HL-60 (cell line): ENCODE measurements around the gene ACSL5.

Experiments
- DNase-seq, 2 experiments: peaks; one replicate each; pipeline ENCODE4 v3.0.0-alpha.2; 2010 to 2020; ENCODE audit warnings: low read depth in 1 of 2, low spot score in 1 of 2
- H3K27ac ChIP-seq: fragments of 250-450 bp; sonication (Bioruptor Pico); replicated peaks from 2 replicates; pipeline ENCODE4 v1.5.1; 2020; ENCODE audit warnings: mild to moderate bottlenecking, moderate library complexity
- H3K27me3 ChIP-seq: fragments of 250-450 bp; sonication (Bioruptor Pico); 2 replicates; pipeline ENCODE4 v1.5.1; 2021; ENCODE audit warnings: mild to moderate bottlenecking, moderate library complexity; ENCODE audit not compliant: insufficient read depth, poor library complexity, severe bottlenecking
- H3K4me3 ChIP-seq: replicated peaks from 2 replicates; pipeline ENCODE4 v1.5.1; 2011; ENCODE audit warnings: mild to moderate bottlenecking, control low read depth, low read length; ENCODE audit not compliant: insufficient read depth
- GABPA ChIP-seq: IDR thresholded peaks from 2 replicates; pipeline ENCODE4 v1.6.1; 2012; ENCODE audit warnings: low read depth
- POLR2AphosphoS5 ChIP-seq: IDR thresholded peaks from 2 replicates; pipeline ENCODE4 v1.6.1; 2012; ENCODE audit warnings: low read depth
- SPI1 ChIP-seq: IDR thresholded peaks from 2 replicates; pipeline ENCODE4 v1.6.1; 2012; ENCODE audit warnings: low read depth, mild to moderate bottlenecking, borderline replicate concordance
- TF ChIP-seq, protein P1 (sequence below): IDR thresholded peaks from 2 replicates; pipeline ENCODE4 v1.6.1; 2012; ENCODE audit warnings: low read depth; ENCODE audit not compliant: insufficient replicate concordance
- TF ChIP-seq, protein P2 (sequence below): IDR thresholded peaks from one replicate; pipeline ENCODE4 v1.5.1; 2011; ENCODE audit warnings: low read length, control low read depth, inconsistent platforms; ENCODE audit not compliant: insufficient read depth

The ACSL5 gene

DNA sequence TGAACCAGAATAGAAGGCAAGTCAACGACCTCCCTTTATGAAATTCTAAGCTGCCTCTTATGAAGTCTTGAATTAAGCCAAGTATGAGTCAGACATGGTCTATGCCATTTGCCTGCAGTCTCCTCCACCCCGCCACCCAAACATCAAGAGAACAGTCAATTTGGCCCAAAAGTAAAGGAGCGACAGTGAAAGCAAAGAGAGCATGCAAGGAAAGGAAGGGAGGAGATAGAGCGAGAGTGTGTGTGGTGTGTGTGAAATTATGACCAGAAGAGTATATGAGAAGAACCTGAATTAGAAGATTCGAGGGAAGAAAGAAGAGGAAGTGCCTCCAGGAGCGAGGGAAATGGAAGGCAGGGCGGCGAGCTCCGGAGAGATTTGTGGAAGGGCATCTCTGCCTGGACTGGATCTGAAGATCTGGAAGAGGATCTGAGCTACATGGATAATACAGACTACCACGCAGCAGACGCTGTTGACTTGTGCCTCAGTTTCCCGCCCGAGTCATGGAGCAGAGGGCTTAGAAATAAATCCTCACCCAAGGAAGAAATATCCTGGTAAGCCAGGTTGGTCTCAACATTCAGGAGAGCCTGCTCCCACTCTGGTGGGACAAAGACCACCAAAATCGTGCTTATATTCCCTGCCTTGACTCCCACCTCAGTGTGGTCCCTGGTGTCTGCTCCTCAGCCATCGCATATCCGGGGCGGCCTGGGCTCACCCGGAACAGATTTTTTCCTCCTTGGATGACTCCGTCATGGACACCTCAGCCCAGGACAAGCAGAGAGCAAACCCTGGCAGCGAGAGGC is 72.3 kb downstream of the ACSL5 start:
- DNase-seq, result peak in 1 of 2 experiments; percentile 47
- TF ChIP-seq SPI1, result peak; percentile 99
- TF ChIP-seq, protein P1, sequence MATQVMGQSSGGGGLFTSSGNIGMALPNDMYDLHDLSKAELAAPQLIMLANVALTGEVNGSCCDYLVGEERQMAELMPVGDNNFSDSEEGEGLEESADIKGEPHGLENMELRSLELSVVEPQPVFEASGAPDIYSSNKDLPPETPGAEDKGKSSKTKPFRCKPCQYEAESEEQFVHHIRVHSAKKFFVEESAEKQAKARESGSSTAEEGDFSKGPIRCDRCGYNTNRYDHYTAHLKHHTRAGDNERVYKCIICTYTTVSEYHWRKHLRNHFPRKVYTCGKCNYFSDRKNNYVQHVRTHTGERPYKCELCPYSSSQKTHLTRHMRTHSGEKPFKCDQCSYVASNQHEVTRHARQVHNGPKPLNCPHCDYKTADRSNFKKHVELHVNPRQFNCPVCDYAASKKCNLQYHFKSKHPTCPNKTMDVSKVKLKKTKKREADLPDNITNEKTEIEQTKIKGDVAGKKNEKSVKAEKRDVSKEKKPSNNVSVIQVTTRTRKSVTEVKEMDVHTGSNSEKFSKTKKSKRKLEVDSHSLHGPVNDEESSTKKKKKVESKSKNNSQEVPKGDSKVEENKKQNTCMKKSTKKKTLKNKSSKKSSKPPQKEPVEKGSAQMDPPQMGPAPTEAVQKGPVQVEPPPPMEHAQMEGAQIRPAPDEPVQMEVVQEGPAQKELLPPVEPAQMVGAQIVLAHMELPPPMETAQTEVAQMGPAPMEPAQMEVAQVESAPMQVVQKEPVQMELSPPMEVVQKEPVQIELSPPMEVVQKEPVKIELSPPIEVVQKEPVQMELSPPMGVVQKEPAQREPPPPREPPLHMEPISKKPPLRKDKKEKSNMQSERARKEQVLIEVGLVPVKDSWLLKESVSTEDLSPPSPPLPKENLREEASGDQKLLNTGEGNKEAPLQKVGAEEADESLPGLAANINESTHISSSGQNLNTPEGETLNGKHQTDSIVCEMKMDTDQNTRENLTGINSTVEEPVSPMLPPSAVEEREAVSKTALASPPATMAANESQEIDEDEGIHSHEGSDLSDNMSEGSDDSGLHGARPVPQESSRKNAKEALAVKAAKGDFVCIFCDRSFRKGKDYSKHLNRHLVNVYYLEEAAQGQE, result no peak
- no peaks in the 10 kb centered on the region for H3K27me3 ChIP-seq
- H3K27ac ChIP-seq, result peak overlapping the region; percentile 95
- peak overlapping the region; percentile 97 for H3K4me3 ChIP-seq

DNA sequence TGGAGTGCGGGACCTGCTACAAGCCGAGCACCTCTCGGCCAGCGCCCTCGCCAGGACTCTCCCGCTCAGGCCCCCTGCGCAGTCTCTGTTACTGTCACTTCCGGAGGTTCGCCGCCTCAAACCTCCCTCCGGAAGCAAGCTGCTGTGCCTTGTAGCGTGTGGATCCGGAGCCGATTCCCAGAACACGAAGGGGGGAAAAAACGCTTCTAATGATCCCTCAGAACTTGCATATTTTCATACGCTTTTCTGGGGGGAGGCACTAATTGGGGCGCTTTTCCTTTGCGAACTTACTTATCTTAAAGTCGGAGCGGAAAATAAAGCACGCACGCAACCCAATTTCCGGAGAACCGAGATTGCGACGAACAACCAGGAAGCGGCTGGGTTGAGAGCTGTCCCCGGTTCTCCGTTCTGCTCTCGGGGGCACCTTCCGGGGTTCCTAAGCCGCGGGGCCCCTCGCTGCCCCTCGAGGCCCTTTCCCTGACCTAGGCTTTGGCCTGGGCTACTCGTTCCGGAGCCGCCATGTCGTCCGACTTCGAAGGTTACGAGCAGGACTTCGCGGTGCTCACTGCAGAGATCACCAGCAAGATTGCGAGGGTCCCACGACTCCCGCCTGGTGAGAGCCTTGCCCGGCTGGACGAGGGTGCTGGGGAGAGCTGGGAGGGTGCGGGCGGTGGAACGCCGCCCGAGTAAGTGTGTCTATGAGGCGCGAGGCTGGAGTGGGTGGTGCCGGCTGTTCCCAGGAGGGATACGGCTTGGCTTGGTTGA is 73.1 kb downstream of the ACSL5 start, which contains the start of the genes VTI1A and ZDHHC6:
Gene VTI1A (plus strand): TSS at position 361 of the 765 bp plus-strand sequence. CDS start 159 bp downstream, at position 520.
Gene ZDHHC6 (minus strand): TSS at position 60 of the 765 bp plus-strand sequence. CDS start 1,478 bp downstream, outside the sequence.
- TF ChIP-seq, protein P1, result peak; percentile 78
- TF ChIP-seq SPI1 (no peak), GABPA (peak; percentile 95), POLR2AphosphoS5 (peak; percentile 83)
- TF ChIP-seq, protein P2, sequence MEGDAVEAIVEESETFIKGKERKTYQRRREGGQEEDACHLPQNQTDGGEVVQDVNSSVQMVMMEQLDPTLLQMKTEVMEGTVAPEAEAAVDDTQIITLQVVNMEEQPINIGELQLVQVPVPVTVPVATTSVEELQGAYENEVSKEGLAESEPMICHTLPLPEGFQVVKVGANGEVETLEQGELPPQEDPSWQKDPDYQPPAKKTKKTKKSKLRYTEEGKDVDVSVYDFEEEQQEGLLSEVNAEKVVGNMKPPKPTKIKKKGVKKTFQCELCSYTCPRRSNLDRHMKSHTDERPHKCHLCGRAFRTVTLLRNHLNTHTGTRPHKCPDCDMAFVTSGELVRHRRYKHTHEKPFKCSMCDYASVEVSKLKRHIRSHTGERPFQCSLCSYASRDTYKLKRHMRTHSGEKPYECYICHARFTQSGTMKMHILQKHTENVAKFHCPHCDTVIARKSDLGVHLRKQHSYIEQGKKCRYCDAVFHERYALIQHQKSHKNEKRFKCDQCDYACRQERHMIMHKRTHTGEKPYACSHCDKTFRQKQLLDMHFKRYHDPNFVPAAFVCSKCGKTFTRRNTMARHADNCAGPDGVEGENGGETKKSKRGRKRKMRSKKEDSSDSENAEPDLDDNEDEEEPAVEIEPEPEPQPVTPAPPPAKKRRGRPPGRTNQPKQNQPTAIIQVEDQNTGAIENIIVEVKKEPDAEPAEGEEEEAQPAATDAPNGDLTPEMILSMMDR, result no peak
- no peaks in the 10 kb centered on the region for H3K27me3 ChIP-seq
- peak within 1 kb of the TSS; percentile 95 for H3K27ac ChIP-seq
- DNase-seq, result peak; percentile 76 to 82
- peak within 1 kb of the TSS; percentile 97 for H3K4me3 ChIP-seq

DNA sequence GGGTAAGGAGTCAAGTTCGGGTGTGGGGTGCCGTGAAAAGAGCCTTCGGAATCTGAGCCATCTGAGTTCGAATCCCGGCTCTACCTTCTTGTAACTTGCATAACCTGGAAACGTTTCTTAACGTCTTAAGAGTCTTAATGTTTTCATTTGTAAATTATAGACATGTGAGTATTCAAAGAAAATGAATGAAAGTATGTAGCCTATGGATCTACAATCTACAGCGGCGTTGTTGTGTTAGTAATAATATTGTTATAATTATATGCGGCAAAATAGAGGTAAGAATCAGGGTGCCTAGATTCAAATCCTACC is 73.7 kb downstream of the ACSL5 start:
- no peak for DNase-seq
- no peaks in the 10 kb centered on the region for H3K27me3 ChIP-seq
- H3K4me3 ChIP-seq, result peak overlapping the region; percentile 97
- peak overlapping the region; percentile 95 for H3K27ac ChIP-seq
- TF ChIP-seq POLR2AphosphoS5 (no peak), GABPA (no peak), SPI1 (no peak)
- TF ChIP-seq, protein P2, result no peak
- TF ChIP-seq, protein P1, result no peak
